ENCODE data around the gene POMP. TPM values are rescaled to one million over a fixed set of nuclear protein-coding genes. Genes with fewer than 3 reads are reported as not detected.
A peak's percentile ranks its signal among the peaks of the same experiment; 100 is the strongest.
"Not testable (repeated sequence)": the region's sequence is repeated elsewhere in the genome, so short reads cannot be mapped to it uniquely, and the experiment has no call there.

POMP gene
- total RNA-seq, 5 donors from 2014 or later (not counting 1 experiment from before 2014, with no cell fraction given), result 21.4 to 24.7 (median 23.3) TPM

DNA sequence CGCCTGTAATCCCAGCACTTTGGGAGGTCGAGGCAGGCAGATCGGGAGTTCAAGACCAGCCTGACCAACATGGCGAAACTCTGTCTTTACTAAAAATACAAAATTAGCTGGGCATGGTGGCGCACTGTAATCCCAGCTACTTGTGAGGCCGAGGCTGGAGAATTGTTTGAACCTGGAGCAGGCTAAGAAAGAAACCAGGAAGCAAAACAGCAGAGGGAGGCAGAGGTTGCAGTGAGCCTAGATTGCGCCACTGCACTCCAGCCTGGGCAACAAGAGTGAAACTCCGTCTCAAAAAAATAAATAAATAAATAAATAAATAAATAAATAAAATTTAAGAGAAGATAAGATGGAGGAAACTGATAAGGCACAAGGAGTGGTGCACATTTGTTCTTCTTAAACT is 24.2 kb downstream of the POMP start:
- not testable (repeated sequence) for H3K4me3 Mint-ChIP-seq; H3K9me3 ChIP-seq; H3K27me3 ChIP-seq (replicated peaks in 1 of 2; ENCODE audit: control insufficient read depth in 2 of 2, extremely low read depth in 1 of 2, insufficient read depth in 2 of 2, low read length in 1 of 2); H3K4me1 ChIP-seq (ENCODE audit: control insufficient read depth in 1 of 2, extremely low read depth in 1 of 2, insufficient read depth in 2 of 2, low read length in 2 of 2); DNase-seq; ATAC-seq (replicated peaks in 1 of 4); H3K9me3 Mint-ChIP-seq; H3K27ac ChIP-seq (ENCODE audit: low read length); H3K36me3 Mint-ChIP-seq; H3K4me1 Mint-ChIP-seq; H3K27me3 Mint-ChIP-seq; H3K27ac Mint-ChIP-seq; H3K4me3 ChIP-seq (ENCODE audit: control insufficient read depth in 1 of 2, extremely low read depth in 1 of 2, low read length in 1 of 2)
- POLR2A ChIA-PET, result interaction anchor here in 1 of 2 donors (0.6 kb wide), 1 partner anchor 1548 kb away, joined by 3 read pairs; no protein-coding TSS in a partner anchor
- 87% methylated on average over 5 of the region's 8 CpGs for WGBS (ENCODE audit: insufficient coverage)
- CTCF ChIA-PET, result interaction anchor here in 1 of 2 donors (0.6 kb wide), 1 partner anchor 11 kb away, joined by 3 read pairs; no protein-coding TSS in a partner anchor
- peaks cover 0 to 15% of the 10 kb centered on the region in 2 donors for H3K36me3 ChIP-seq (ENCODE audit: control insufficient read depth in 2 of 2, extremely low read depth in 1 of 2, insufficient read depth in 1 of 2, low read length in 1 of 2)

DNA sequence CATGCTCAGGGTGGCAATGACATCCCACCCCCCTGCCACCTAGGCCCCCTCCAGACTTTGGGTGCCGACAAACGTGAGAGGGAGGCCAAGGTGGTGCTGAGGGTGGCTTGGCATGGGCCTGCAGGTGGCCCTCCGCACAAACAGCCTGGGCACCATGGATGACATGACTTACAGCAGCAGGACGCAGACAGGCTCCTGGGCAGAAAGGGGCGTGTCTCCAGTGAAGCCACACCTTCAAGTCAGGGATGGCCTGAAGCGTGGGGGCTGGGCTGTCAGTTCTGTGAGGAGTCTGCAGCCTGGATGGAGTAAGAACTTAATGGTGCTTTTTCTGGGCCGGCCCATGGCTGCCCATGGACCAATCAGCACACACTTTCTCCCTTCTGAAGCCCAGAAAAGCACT is 25.3 kb downstream of the POMP start:
- Histone ChIP-seq H3K4me1 (ENCODE audit: control insufficient read depth in 1 of 2, extremely low read depth in 1 of 2, insufficient read depth in 2 of 2, low read length in 2 of 2) (no peaks in the 10 kb centered on the region), H3K4me3 (ENCODE audit: control insufficient read depth in 1 of 2, extremely low read depth in 1 of 2, low read length in 1 of 2) (no peak overlapping the region), H3K27me3 (replicated peaks in 1 of 2; ENCODE audit: control insufficient read depth in 2 of 2, extremely low read depth in 1 of 2, insufficient read depth in 2 of 2, low read length in 1 of 2) (no peaks in the 10 kb centered on the region), H3K9me3 (no peaks in the 10 kb centered on the region), H3K27ac (ENCODE audit: low read length) (no peak overlapping the region), H3K36me3 (ENCODE audit: control insufficient read depth in 2 of 2, extremely low read depth in 1 of 2, insufficient read depth in 1 of 2, low read length in 1 of 2) (peaks cover 0 to 7% of the 10 kb centered on the region in 2 donors)
- peaks cover 5% of the 10 kb centered on the region for H3K36me3 Mint-ChIP-seq
- no peak for DNase-seq
- no peak for ATAC-seq (replicated peaks in 1 of 4)
- H3K27me3 Mint-ChIP-seq, result no peaks in the 10 kb centered on the region
- H3K9me3 Mint-ChIP-seq, result peaks cover 0 to 11% (median 4%) of the 10 kb centered on the region in 3 donors
- 83% methylated on average over 5 of the region's 7 CpGs for WGBS (ENCODE audit: insufficient coverage)
- POLR2A ChIA-PET, result no interaction called here
- CTCF ChIA-PET, result no interaction called here
- no peak overlapping the region for H3K4me3 Mint-ChIP-seq
- H3K4me1 Mint-ChIP-seq, result no peaks in the 10 kb centered on the region
- no peak overlapping the region for H3K27ac Mint-ChIP-seq

DNA sequence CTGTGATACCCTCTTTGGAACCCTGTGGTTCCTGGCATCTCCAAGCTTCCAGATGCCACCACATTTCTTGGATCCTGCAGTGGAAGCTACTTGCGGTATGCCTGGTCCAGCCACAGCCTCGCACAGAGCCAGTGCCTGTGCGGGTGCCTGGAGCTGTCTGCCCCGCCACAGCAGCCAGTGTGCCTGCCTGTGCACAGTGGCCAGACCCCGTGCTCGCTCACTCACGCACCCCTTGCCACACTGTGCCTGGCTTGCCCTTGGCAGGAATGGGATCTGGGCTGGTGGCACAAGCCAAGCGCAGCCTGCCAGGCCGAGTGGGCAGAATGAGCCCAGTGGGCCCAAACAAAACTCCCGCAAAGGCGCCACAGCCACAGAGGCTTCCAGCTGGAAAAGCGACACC is 26.2 kb downstream of the POMP start:
- ATAC-seq (replicated peaks in 1 of 4) (no peak), DNase-seq (no peak)
- WGBS (ENCODE audit: insufficient coverage), result 95% methylated on average over 9 of the region's 12 CpGs
- Histone ChIP-seq H3K4me1 (ENCODE audit: control insufficient read depth in 1 of 2, extremely low read depth in 1 of 2, insufficient read depth in 2 of 2, low read length in 2 of 2) (no peaks in the 10 kb centered on the region), H3K27me3 (replicated peaks in 1 of 2; ENCODE audit: control insufficient read depth in 2 of 2, extremely low read depth in 1 of 2, insufficient read depth in 2 of 2, low read length in 1 of 2) (no peaks in the 10 kb centered on the region), H3K27ac (ENCODE audit: low read length) (no peak overlapping the region), H3K9me3 (no peaks in the 10 kb centered on the region), H3K4me3 (ENCODE audit: control insufficient read depth in 1 of 2, extremely low read depth in 1 of 2, low read length in 1 of 2) (no peak overlapping the region), H3K36me3 (ENCODE audit: control insufficient read depth in 2 of 2, extremely low read depth in 1 of 2, insufficient read depth in 1 of 2, low read length in 1 of 2) (peaks cover 0 to under 1% of the 10 kb centered on the region in 2 donors)
- H3K36me3 Mint-ChIP-seq, result peaks cover under 1% of the 10 kb centered on the region
- no peak overlapping the region for H3K4me3 Mint-ChIP-seq
- ChIA-PET CTCF (no interaction called here), POLR2A (no interaction called here)
- H3K27ac Mint-ChIP-seq, result no peak overlapping the region
- peaks cover 4 to 19% (median 8%) of the 10 kb centered on the region in 3 donors for H3K9me3 Mint-ChIP-seq
- H3K4me1 Mint-ChIP-seq, result no peaks in the 10 kb centered on the region
- H3K27me3 Mint-ChIP-seq, result no peaks in the 10 kb centered on the region

DNA sequence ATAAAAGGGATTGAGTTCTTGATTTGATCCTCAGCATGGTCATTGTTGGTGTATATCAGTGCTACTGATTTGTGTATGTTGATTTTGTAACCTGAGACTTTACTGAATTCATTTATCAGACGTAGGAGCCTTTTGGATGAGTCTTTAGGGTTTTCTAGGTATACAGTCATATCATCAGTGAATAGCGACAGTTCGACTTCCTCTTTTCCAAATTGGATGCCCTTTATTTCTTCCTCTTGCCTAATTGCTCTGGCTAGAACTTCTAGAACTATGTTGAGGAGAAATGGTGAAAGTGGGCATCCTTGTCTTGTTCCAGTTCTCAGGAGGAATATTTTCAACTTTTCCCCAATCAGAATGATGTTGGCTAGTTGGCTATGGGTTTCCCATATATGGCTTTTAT is 27.0 kb downstream of the POMP start:
- Histone ChIP-seq H3K27me3 (replicated peaks in 1 of 2; ENCODE audit: control insufficient read depth in 2 of 2, extremely low read depth in 1 of 2, insufficient read depth in 2 of 2, low read length in 1 of 2) (no peaks in the 10 kb centered on the region), H3K4me3 (ENCODE audit: control insufficient read depth in 1 of 2, extremely low read depth in 1 of 2, low read length in 1 of 2) (no peak overlapping the region), H3K4me1 (ENCODE audit: control insufficient read depth in 1 of 2, extremely low read depth in 1 of 2, insufficient read depth in 2 of 2, low read length in 2 of 2) (no peaks in the 10 kb centered on the region), H3K27ac (ENCODE audit: low read length) (no peak overlapping the region), H3K9me3 (no peaks in the 10 kb centered on the region), H3K36me3 (ENCODE audit: control insufficient read depth in 2 of 2, extremely low read depth in 1 of 2, insufficient read depth in 1 of 2, low read length in 1 of 2) (no peaks in the 10 kb centered on the region)
- no peaks in the 10 kb centered on the region for H3K27me3 Mint-ChIP-seq
- CTCF ChIA-PET, result interaction anchor here in 1 of 2 donors (0.6 kb wide), 1 partner anchor 112 kb away, joined by 3 read pairs; no protein-coding TSS in a partner anchor
- no peak overlapping the region for H3K27ac Mint-ChIP-seq
- no peak overlapping the region for H3K4me3 Mint-ChIP-seq
- no CpG with 5 or more reads among the region's 3 CpGs for WGBS (ENCODE audit: insufficient coverage)
- no peaks in the 10 kb centered on the region for H3K36me3 Mint-ChIP-seq
- no peak for ATAC-seq (replicated peaks in 1 of 4)
- peaks cover 6 to 26% (median 12%) of the 10 kb centered on the region in 3 donors for H3K9me3 Mint-ChIP-seq
- no peaks in the 10 kb centered on the region for H3K4me1 Mint-ChIP-seq
- POLR2A ChIA-PET, result no interaction called here
- DNase-seq, result no peak

DNA sequence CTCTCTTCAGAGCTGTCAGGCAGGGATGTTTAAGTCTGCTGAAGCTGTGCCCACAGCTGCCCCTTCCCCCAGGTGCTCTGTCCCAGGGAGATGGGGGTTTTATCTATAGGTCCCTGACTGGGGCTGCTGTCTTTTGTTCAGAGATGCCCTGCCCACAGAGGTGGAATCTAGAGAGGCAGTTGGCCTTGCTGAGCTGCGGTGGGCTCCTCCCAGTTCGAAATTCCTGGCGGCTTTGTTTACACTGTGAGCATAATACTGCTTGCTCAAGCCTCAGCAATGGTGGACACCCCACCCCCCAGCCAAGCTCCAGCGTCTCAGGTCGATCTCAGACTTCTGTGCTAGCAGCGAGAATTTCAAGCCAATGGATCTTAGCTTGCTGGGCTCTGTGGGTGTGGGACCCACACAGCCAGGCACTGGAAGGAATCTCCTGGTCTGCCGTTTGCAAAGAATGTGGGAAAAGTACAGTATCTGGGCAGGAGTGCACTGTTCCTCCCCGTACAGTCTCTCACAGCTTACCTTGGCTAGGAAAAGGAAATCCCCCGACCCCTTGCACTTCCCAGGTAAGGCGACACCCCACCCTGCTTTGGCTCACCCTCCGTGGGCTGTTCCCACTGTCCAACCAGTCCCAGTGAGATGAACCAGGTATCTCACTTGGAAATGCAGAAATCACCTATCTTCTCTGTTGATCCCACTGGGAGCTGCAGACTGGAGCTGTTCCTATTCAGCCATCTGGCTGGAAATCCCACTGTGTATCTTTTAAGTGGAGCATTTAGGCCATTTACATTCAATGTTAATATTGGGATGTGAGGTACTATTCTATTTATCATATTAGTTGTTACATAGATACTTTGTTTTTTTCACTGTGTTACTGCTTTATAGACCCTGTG is 34.9 kb downstream of the POMP start:
- DNase-seq; H3K27me3 ChIP-seq (replicated peaks in 1 of 2; ENCODE audit: control insufficient read depth in 2 of 2, extremely low read depth in 1 of 2, insufficient read depth in 2 of 2, low read length in 1 of 2); H3K27ac Mint-ChIP-seq; H3K4me1 ChIP-seq (ENCODE audit: control insufficient read depth in 1 of 2, extremely low read depth in 1 of 2, insufficient read depth in 2 of 2, low read length in 2 of 2); H3K27ac ChIP-seq (ENCODE audit: low read length); H3K4me3 ChIP-seq (ENCODE audit: control insufficient read depth in 1 of 2, extremely low read depth in 1 of 2, low read length in 1 of 2); POLR2A ChIA-PET; H3K4me3 Mint-ChIP-seq; H3K4me1 Mint-ChIP-seq; H3K36me3 ChIP-seq (ENCODE audit: control insufficient read depth in 2 of 2, extremely low read depth in 1 of 2, insufficient read depth in 1 of 2, low read length in 1 of 2); H3K9me3 ChIP-seq; CTCF ChIA-PET; H3K27me3 Mint-ChIP-seq; ATAC-seq (replicated peaks in 1 of 4): not testable (repeated sequence)
- H3K36me3 Mint-ChIP-seq, result peaks cover 36% of the 10 kb centered on the region
- H3K9me3 Mint-ChIP-seq, result peaks cover 15 to 31% (median 27%) of the 10 kb centered on the region in 3 donors
- 90% methylated on average over 9 of the region's 11 CpGs for WGBS (ENCODE audit: insufficient coverage)

DNA sequence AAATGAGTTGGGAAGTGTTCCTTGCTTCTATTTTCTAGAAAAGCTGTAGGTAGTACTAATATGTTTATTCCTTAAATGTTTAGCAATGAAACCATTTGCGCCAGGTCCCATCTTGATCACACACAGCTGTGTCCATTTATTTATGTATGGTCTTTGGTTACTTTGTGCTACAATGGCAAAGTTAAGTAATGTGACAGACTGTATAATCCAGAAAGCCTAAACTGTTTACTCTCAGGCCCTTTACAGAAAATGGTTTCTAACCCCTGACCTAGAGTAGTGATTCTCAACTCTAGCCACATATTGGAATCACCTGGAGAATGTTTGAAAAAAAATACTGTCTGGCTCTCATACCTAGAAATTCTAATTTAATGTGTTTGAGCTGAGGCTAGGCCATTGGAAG is 38.5 kb downstream of the POMP start:
- Histone ChIP-seq H3K4me3 (ENCODE audit: control insufficient read depth in 1 of 2, extremely low read depth in 1 of 2, low read length in 1 of 2) (no peak overlapping the region), H3K9me3 (no peaks in the 10 kb centered on the region), H3K27ac (ENCODE audit: low read length) (no peak overlapping the region), H3K36me3 (ENCODE audit: control insufficient read depth in 2 of 2, extremely low read depth in 1 of 2, insufficient read depth in 1 of 2, low read length in 1 of 2) (peaks cover 8 to 38% of the 10 kb centered on the region in 2 donors), H3K4me1 (ENCODE audit: control insufficient read depth in 1 of 2, extremely low read depth in 1 of 2, insufficient read depth in 2 of 2, low read length in 2 of 2) (no peaks in the 10 kb centered on the region), H3K27me3 (replicated peaks in 1 of 2; ENCODE audit: control insufficient read depth in 2 of 2, extremely low read depth in 1 of 2, insufficient read depth in 2 of 2, low read length in 1 of 2) (no peaks in the 10 kb centered on the region)
- DNase-seq (no peak), ATAC-seq (replicated peaks in 1 of 4) (no peak)
- ChIA-PET CTCF (no interaction called here), POLR2A (no interaction called here)
- H3K4me1 Mint-ChIP-seq, result no peaks in the 10 kb centered on the region
- no peaks in the 10 kb centered on the region for H3K27me3 Mint-ChIP-seq
- no peak overlapping the region for H3K27ac Mint-ChIP-seq
- peaks cover 4 to 7% (median 4%) of the 10 kb centered on the region in 3 donors for H3K9me3 Mint-ChIP-seq
- H3K36me3 Mint-ChIP-seq, result peaks cover 67% of the 10 kb centered on the region
- WGBS (ENCODE audit: insufficient coverage), result no CpG with 5 or more reads among the region's 1 CpG
- peak overlapping the region in 1 of 3 donors; percentile 17 for H3K4me3 Mint-ChIP-seq

Data from T-cell (primary cell).